RWPE2 (cell line): ENCODE data around the gene DNASE2B.

Source experiments
- ATAC-seq: fragments of 200-7000 bp; cut with Tn5 transposase; 3 replicates; pipeline ENCODE4 v1.9.1; 2021; ENCODE audit warnings: low read depth
- DNase-seq: peaks from one replicate; pipeline ENCODE4 v3.0.0-alpha.2; 2020; ENCODE audit warnings: low spot score
- H3K27ac ChIP-seq: fragments of 450-650 bp; 2 replicates; pipeline ENCODE4 v1.5.1; 2017; ENCODE audit warnings: mild to moderate bottlenecking; ENCODE audit not compliant: poor library complexity, severe bottlenecking
- H3K27me3 ChIP-seq: fragments of 250-450 bp; sonication (Bioruptor Pico); 2 replicates; pipeline ENCODE4 v1.5.1; 2021; ENCODE audit warnings: mild to moderate bottlenecking, moderate library complexity; ENCODE audit not compliant: insufficient read depth, poor library complexity, severe bottlenecking
- H3K36me3 ChIP-seq: fragments of 250-450 bp; sonication (Bioruptor Pico); 2 replicates; pipeline ENCODE4 v1.5.1; 2020; ENCODE audit warnings: low read depth, mild to moderate bottlenecking, moderate library complexity
- H3K4me1 ChIP-seq: fragments of 250-450 bp; sonication (Bioruptor Pico); 2 replicates; pipeline ENCODE4 v1.5.1; 2021; ENCODE audit warnings: mild to moderate bottlenecking, moderate library complexity; ENCODE audit not compliant: insufficient read depth, poor library complexity, severe bottlenecking
- H3K4me3 ChIP-seq: fragments of 250-450 bp; sonication (Bioruptor Pico); 2 replicates; pipeline ENCODE4 v1.5.1; 2021; ENCODE audit warnings: mild to moderate bottlenecking, moderate library complexity; ENCODE audit not compliant: severe bottlenecking
- H3K9me3 ChIP-seq: fragments of 250-450 bp; sonication (Bioruptor Pico); 2 replicates; pipeline ENCODE4 v1.5.1; 2021; ENCODE audit warnings: mild to moderate bottlenecking, moderate library complexity; ENCODE audit not compliant: severe bottlenecking
- TF ChIP-seq, protein P1 (sequence below): fragments of 450-650 bp; IDR thresholded peaks from one replicate; pipeline ENCODE4 v1.5.1; 2017; ENCODE audit warnings: mild to moderate bottlenecking, moderate library complexity; ENCODE audit not compliant: poor library complexity, severe bottlenecking

DNASE2B gene

DNA sequence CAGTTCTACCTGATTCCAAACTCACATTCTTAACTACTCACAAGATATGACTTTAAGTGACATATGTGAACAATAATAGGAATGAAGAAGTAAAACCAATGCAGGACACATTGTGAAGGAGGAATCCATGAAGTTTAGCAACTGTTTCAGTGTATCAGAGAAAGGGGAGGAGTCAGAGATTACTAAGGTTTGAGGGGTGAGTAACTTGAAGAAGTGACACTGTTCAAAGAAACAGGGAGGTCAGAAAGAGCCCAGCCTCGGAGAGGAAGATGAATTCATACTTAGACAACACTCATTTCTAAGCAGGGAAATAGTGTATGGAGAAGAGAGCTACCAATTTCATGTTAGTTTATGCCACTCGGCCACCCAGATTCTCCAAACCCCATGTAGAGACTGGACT lies 52.6 kb downstream of the DNASE2B start:
- ATAC-seq (no peak), DNase-seq (no peak)
- Histone ChIP-seq H3K4me1 (no peaks in the 10 kb centered on the region), H3K9me3 (no peaks in the 10 kb centered on the region), H3K27ac (no peak overlapping the region), H3K27me3 (no peaks in the 10 kb centered on the region), H3K36me3 (no peaks in the 10 kb centered on the region), H3K4me3 (no peak overlapping the region)
- TF ChIP-seq, protein P1, sequence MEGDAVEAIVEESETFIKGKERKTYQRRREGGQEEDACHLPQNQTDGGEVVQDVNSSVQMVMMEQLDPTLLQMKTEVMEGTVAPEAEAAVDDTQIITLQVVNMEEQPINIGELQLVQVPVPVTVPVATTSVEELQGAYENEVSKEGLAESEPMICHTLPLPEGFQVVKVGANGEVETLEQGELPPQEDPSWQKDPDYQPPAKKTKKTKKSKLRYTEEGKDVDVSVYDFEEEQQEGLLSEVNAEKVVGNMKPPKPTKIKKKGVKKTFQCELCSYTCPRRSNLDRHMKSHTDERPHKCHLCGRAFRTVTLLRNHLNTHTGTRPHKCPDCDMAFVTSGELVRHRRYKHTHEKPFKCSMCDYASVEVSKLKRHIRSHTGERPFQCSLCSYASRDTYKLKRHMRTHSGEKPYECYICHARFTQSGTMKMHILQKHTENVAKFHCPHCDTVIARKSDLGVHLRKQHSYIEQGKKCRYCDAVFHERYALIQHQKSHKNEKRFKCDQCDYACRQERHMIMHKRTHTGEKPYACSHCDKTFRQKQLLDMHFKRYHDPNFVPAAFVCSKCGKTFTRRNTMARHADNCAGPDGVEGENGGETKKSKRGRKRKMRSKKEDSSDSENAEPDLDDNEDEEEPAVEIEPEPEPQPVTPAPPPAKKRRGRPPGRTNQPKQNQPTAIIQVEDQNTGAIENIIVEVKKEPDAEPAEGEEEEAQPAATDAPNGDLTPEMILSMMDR: no peak

DNA sequence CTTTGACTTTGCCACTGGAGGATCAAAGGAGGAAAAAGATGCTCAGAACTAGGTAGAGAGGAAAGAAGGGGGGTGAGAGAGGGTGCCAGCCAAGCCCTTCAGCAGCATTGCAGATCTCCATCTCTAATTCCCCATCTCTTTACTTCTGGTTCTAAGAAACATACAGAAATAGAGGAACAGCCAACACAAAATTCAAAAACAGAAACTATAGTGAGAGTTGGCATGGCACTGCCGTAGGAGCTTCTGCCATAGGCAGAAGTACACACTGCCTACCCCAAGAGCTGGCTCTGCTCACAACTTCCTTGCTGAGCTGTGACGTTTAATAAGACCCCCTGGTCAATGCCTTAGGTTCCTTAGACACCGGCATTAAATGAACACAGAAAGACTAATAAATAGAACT lies 54.2 kb downstream of the DNASE2B start:
- no peaks in the 10 kb centered on the region for H3K36me3 ChIP-seq
- ATAC-seq: no peak
- H3K4me1 ChIP-seq: no peaks in the 10 kb centered on the region
- H3K9me3 ChIP-seq: no peaks in the 10 kb centered on the region
- DNase-seq: no peak
- H3K4me3 ChIP-seq: no peak overlapping the region
- TF ChIP-seq, protein P1: no peak
- H3K27ac ChIP-seq: no peak overlapping the region
- H3K27me3 ChIP-seq: no peaks in the 10 kb centered on the region

DNA sequence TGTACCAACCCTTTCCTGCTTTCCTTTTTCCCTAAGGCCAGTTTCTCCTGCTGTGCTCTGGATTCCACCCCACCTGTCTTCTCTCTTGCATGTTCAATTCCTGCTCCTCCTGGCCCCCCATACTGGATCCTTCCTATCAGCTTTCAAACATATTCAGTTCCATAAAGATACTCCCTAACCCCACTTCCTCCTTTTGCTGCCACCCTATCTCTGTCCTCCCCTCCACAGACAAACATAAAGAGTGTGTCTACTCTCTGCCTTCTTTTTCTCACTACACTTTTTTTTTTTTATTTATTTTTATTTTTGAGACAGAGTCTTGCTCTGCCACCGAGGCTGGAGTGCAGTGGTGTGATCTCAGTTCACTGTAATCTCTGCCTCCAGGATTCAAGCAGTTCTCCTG lies 63.8 kb downstream of the DNASE2B start:
- no peak overlapping the region for H3K4me3 ChIP-seq
- no peaks in the 10 kb centered on the region for H3K27me3 ChIP-seq
- DNase-seq (no peak), ATAC-seq (no peak)
- no peak overlapping the region for H3K27ac ChIP-seq
- no peaks in the 10 kb centered on the region for H3K9me3 ChIP-seq
- H3K36me3 ChIP-seq: no peaks in the 10 kb centered on the region
- TF ChIP-seq, protein P1: no peak
- no peaks in the 10 kb centered on the region for H3K4me1 ChIP-seq
